HFF-Myc (cell line): Measurements from ENCODE around the gene RPS3.

Source experiments
- DNase-seq: peaks from one replicate; pipeline ENCODE4 v3.0.0-alpha.2; 2011; ENCODE audit warnings: low read depth; ENCODE audit errors: extremely low read depth
- H3K4me3 ChIP-seq: replicated peaks from 2 replicates; pipeline ENCODE4 v1.5.1; 2011; ENCODE audit warnings: low read depth, mild to moderate bottlenecking, control low read depth, low read length
- TF ChIP-seq, protein P1 (sequence below): IDR thresholded peaks from 2 replicates; pipeline ENCODE4 v1.5.1; 2012; ENCODE audit warnings: mild to moderate bottlenecking, low read depth, low read length, control low read depth; ENCODE audit errors: missing control alignments

The RPS3 gene

DNA sequence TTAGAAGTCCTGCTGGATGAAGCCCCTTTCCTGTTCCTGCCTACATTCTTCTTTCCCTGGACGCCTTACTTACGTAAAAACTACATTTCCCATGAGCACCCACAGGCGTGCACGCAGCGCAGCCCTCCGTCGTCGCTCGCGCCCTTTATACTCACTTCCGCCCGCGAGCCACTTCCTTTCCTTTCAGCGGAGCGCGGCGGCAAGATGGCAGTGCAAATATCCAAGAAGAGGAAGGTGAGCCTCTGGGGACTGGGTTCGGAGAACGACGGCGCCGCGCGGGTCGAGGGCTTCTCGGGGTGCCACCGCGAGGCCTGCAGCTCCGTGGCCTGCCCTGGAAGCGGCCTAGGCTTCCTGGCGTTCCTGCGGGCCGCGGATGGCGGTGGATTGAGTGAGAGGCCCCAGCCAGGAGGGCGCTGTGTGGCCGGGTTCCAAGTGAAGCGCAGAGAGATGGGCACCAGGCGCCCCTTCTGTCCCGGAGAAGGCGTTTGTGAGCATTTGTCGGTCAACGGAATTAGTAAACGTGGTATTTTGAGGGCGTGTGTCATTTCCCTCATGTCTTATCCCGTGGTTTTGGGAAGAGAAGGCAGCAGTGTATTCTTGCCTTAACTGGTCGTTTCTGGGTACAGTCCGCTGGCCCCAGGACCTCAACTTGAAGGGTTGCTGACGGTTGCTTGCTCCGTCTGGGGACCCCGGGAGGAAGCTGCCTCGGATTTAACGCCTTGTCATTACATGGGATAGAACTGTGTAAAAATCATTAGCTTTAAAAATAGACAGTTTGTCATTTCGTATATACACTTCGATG lies at the start of gene RPS3:
RPS3 (plus strand) TSS at position 175 of the 802 bp plus-strand sequence; CDS start at position 205, 30 bp downstream.
- peak within 1 kb of the TSS; percentile 96 for H3K4me3 ChIP-seq
- peak; percentile 75 for DNase-seq
- TF ChIP-seq, protein P1, sequence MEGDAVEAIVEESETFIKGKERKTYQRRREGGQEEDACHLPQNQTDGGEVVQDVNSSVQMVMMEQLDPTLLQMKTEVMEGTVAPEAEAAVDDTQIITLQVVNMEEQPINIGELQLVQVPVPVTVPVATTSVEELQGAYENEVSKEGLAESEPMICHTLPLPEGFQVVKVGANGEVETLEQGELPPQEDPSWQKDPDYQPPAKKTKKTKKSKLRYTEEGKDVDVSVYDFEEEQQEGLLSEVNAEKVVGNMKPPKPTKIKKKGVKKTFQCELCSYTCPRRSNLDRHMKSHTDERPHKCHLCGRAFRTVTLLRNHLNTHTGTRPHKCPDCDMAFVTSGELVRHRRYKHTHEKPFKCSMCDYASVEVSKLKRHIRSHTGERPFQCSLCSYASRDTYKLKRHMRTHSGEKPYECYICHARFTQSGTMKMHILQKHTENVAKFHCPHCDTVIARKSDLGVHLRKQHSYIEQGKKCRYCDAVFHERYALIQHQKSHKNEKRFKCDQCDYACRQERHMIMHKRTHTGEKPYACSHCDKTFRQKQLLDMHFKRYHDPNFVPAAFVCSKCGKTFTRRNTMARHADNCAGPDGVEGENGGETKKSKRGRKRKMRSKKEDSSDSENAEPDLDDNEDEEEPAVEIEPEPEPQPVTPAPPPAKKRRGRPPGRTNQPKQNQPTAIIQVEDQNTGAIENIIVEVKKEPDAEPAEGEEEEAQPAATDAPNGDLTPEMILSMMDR: no peak

DNA sequence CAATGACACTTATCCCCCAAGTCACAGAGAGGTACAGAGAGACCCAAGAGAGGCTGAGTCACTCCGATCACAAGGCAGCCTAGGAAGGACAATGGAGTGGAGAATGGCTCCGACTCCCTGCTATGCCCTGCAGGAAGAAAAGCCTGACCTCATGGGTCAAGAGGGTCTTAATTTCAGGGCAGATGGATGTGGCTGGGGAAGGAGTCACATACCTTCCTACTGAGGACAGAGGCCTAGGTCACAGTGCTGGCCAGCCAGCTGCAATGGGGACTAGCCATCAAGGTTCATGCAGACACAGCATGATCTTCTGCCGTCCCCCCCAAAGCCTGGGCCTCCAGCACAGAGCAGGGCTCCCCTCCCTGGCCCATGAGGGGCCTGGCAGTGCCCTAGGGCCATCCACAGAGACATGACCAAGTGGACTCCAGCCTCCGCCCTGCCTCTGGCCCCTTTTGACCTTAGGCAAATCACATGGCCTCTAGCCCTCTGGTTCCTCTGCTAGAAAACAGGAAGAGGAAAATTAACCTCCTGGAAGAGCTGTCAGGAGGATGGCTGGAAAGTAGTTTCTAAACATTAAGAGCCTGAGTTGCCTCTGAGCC lies 49.7 kb upstream of the RPS3 start:
- TF ChIP-seq, protein P1: no peak
- no peak for DNase-seq
- peak overlapping the region; percentile 72 for H3K4me3 ChIP-seq

DNA sequence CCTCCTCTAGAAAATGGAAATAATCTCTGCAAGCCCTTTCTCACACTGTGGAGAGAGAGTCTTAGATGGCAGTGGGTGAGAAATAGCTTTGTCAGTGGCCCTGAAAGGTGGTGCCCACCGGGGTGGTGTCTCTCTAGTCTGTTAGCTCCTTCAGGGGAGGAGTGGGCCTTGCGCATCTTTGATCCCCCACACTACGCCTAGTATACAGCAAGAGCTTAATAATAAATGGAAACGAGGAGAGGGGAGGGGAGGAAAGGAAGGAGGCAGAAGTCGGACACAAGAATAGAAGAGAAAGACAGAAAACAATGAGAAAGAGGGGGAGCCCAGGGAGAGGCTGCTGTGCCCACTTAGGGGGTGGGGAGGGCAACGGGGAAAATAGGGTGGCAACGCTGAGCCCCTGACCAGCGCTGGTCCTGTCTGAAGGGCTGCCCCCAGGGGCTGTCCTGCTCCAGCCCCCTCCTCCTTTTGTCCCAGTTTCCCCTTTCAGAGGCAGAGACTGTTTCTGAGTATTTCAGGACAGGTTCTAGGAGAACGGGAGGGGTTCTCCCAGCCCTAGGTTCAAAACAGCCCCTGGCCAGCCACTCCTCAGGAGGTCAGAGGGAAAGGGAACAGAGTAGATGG lies 49.1 kb upstream of the RPS3 start:
- peak overlapping the region; percentile 72 for H3K4me3 ChIP-seq
- DNase-seq: no peak
- TF ChIP-seq, protein P1: no peak

DNA sequence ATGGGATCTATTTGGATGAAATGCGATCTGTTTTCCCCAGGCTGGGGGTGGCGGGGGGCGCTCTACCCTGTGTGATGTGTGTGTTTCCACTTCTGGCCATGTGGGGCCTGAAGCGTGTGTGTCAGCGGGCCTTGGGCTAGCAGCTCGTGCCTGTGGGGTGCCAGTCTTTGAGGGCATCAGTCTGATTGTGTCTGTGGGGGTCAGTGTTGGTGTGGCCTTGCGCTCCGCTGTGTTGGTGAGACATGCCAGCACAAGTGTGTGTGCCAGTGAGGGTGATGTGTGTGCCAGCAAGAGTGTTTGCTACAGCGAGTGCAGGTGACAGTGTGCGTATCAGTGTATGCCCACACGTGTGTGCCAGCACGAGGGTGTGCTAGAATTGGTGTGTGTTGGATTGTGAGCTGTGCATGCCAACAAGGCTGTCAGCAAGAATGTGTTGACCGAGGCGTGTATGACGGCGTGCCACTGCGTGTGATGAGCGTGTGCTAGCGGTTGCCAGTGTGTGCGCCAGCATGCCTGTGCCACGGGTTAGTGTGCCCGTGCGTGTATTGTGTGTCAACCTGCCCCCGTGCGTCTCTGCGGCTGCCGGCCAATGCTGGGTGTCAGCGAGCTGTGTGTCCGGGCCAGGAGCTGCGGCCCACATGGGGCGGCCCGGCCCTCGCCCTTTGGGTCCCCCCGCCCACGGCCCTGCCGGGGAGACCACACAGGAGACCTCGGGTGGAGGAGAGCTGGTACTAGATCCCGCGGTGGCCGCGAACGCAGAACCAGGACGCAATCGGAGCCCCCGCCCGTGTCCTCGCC lies 48.4 kb upstream of the RPS3 start:
- TF ChIP-seq, protein P1: peak; percentile 10
- no peak for DNase-seq
- H3K4me3 ChIP-seq: peak overlapping the region; percentile 72

DNA sequence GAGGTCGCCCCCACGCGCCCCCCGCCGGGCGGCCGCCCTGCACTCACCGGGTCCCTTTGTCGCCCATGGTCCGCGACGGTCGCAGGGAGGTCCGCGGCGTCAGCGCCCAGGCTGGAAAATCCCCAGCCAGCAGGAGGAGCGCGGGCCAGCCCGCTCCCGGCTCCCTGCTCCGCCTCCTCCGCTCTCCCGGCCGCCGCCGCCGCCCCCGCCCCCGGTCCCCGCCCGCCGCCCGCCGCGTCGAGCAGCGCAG lies 47.9 kb upstream of the RPS3 start, which contains the start of gene ARRB1:
ARRB1 (minus strand) TSS at position 121 of the 250 bp plus-strand sequence; CDS start at position 67, 54 bp downstream.
- H3K4me3 ChIP-seq: peak within 1 kb of the TSS; percentile 72
- no peak for DNase-seq
- TF ChIP-seq, protein P1: no peak

DNA sequence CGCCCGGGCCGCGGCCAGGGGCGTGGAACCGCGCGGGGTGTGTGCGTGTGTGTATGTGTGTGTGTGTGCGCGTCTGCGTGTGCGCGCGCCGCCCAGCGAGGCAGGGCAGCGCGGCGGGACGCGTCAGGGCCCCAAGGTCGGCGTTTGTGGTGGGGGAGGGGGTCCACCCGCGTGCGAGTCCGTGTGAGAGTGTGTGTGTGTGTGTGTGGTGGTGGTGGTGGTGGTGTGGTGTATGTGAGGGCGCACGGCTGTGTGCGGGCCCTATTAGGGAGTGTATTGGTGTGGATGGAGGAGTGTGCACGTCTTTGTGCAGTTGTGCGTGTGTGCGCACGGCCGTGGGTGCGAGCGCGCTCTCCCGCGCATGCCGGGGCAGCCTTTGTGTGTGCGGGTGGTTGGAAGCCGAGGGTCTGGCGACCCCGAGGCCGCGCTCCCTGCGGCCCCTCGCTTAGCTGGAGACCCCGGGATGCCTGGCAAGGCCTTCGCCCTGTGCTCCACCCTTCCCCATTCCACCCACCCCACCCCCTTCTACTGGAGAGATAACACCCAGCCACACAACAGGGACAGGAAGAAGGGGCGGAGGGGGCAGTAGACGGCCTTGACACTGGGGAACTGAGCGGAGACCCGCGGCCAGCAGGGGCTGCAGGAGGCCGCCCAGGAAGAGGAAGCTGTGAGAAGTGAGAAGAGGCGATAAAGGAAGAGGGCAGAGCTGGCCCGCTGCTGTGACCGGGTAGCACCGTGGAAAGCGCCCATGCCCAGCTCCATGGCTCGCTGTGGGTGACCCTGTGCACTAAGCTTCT lies 47.3 kb upstream of the RPS3 start:
- peak overlapping the region; percentile 72 for H3K4me3 ChIP-seq
- TF ChIP-seq, protein P1: no peak
- DNase-seq: no peak
